ENCODE data around the gene HRH3.

GRCh38 chr20:62170536-62170935 lies 49.5 kb downstream of the HRH3 start:
- TF ChIP-seq CTCF (conservative IDR thresholded peaks at IDR 0.05 in 1 of 2, IDR thresholded peaks at IDR 0.05 in 1 of 2; ENCODE audit: extremely low read depth in 1 of 2, insufficient read depth in 1 of 2, low read depth in 1 of 2, low read length in 2 of 2): no peak
- no peak for TF ChIP-seq EZH2 (IDR thresholded peaks at IDR 0.05; ENCODE audit: borderline replicate concordance, low read length)
